Measurements from ENCODE around the gene FCN3.
A peak's percentile ranks its signal among the peaks of the same experiment; 100 is the strongest.
"Not testable (repeated sequence)": the region's sequence is repeated elsewhere in the genome, so short reads cannot be mapped to it uniquely, and the experiment has no call there.

Gene FCN3

GRCh38 chr1:27394282-27394658, 19.6 kb upstream of the FCN3 start:
- in situ Hi-C loops (cut with HindIII; ENCODE audit: low pct_unique_long_range_greater_than_20kb, low sequenced_read_pairs): no loop called here

GRCh38 chr1:27393641-27394281, 19.1 kb upstream of the FCN3 start:
- in situ Hi-C loops (cut with HindIII; ENCODE audit: low pct_unique_long_range_greater_than_20kb, low sequenced_read_pairs): no loop called here
- no peak for DNase-seq (ENCODE audit: low read depth in 1 of 2, low spot score in 1 of 2)
- no peak for TF ChIP-seq JUND (IDR thresholded peaks at IDR 0.05; ENCODE audit: low read depth)

More at GRCh38 chr1:27394282-27394658, 19.6 kb upstream of the FCN3 start:
- no peak for TF ChIP-seq JUND (IDR thresholded peaks at IDR 0.05; ENCODE audit: low read depth)
- DNase-seq (ENCODE audit: low read depth in 1 of 2, low spot score in 1 of 2): no peak

GRCh38 chr1:27392778-27393635, 18.4 kb upstream of the FCN3 start:
- in situ Hi-C loops (cut with HindIII; ENCODE audit: low pct_unique_long_range_greater_than_20kb, low sequenced_read_pairs): no loop called here
- DNase-seq (ENCODE audit: low read depth in 1 of 2, low spot score in 1 of 2): no peak
- no peak for TF ChIP-seq JUND (IDR thresholded peaks at IDR 0.05; ENCODE audit: low read depth)

- peak; percentile 89 to 93 for DNase-seq (ENCODE audit: low read depth in 1 of 2, low spot score in 1 of 2)
- TF ChIP-seq JUND (IDR thresholded peaks at IDR 0.05; ENCODE audit: low read depth): no peak
- in situ Hi-C loops (cut with HindIII; ENCODE audit: low pct_unique_long_range_greater_than_20kb, low sequenced_read_pairs): no loop called here
Measured at GRCh38 chr1:27392096-27392777, 17.6 kb upstream of the FCN3 start, which contains the start of gene GPR3. GPR3 (plus strand) TSS chr1:27392622; CDS start chr1:27393799, 1,177 bp downstream.

- TF ChIP-seq JUND (IDR thresholded peaks at IDR 0.05; ENCODE audit: low read depth): no peak
- DNase-seq (ENCODE audit: low read depth in 1 of 2, low spot score in 1 of 2): peak in 1 of 2 experiments; percentile 44
- in situ Hi-C loops (cut with HindIII; ENCODE audit: low pct_unique_long_range_greater_than_20kb, low sequenced_read_pairs): no loop called here
Measured at GRCh38 chr1:27391511-27392095, 17.0 kb upstream of the FCN3 start.

- TF ChIP-seq JUND (IDR thresholded peaks at IDR 0.05; ENCODE audit: low read depth): no peak
- DNase-seq (ENCODE audit: low read depth in 1 of 2, low spot score in 1 of 2): peak; percentile 50 to 79
- in situ Hi-C loops (cut with HindIII; ENCODE audit: low pct_unique_long_range_greater_than_20kb, low sequenced_read_pairs): no loop called here
Measured at GRCh38 chr1:27388337-27389005, 13.8 kb upstream of the FCN3 start.

GRCh38 chr1:27384797-27385196, 10.2 kb upstream of the FCN3 start:
- DNase-seq (ENCODE audit: low read depth in 1 of 2, low spot score in 1 of 2); in situ Hi-C loops (cut with HindIII; ENCODE audit: low pct_unique_long_range_greater_than_20kb, low sequenced_read_pairs): not testable (repeated sequence)

- no peak for DNase-seq (ENCODE audit: low read depth in 1 of 2, low spot score in 1 of 2)
- no peak for TF ChIP-seq JUND (IDR thresholded peaks at IDR 0.05; ENCODE audit: low read depth)
- in situ Hi-C loops (cut with HindIII; ENCODE audit: low pct_unique_long_range_greater_than_20kb, low sequenced_read_pairs): no loop called here
Measured at GRCh38 chr1:27383661-27384060, 9.0 kb upstream of the FCN3 start.

GRCh38 chr1:27383039-27383605, 8.5 kb upstream of the FCN3 start, which contains the start of gene CD164L2:
CD164L2 (minus strand) TSS chr1:27383333; CDS start chr1:27383239, 94 bp downstream.
- no peak for TF ChIP-seq JUND (IDR thresholded peaks at IDR 0.05; ENCODE audit: low read depth)
- DNase-seq (ENCODE audit: low read depth in 1 of 2, low spot score in 1 of 2): peak; percentile 73 to 75
- in situ Hi-C loops (cut with HindIII; ENCODE audit: low pct_unique_long_range_greater_than_20kb, low sequenced_read_pairs): no loop called here

GRCh38 chr1:27381969-27382762, 7.5 kb upstream of the FCN3 start:
- TF ChIP-seq JUND (IDR thresholded peaks at IDR 0.05; ENCODE audit: low read depth): no peak
- in situ Hi-C loops (cut with HindIII; ENCODE audit: low pct_unique_long_range_greater_than_20kb, low sequenced_read_pairs): no loop called here
- DNase-seq (ENCODE audit: low read depth in 1 of 2, low spot score in 1 of 2): no peak
